Activated CD8-positive, alpha-beta memory T cell treated with anti-CD3 and anti-CD28 coated beads, Interleukin-2, amount 50 U/mL, for 24 hours (primary cell): ENCODE results near the gene FGF11.

Experiments used
- DNase-seq: peaks from one replicate; pipeline ENCODE4 v3.0.0-alpha.2; 2020; ENCODE audit errors: extremely low read depth

FGF11 gene

GRCh38 chr17:7429722-7430121 lies 9.6 kb upstream of the FGF11 start:
- no peak for DNase-seq

- no peak for DNase-seq
These were observed 8.1 kb upstream of the FGF11 start for GRCh38 chr17:7431231-7431630.

GRCh38 chr17:7432296-7432695 lies 7.0 kb upstream of the FGF11 start:
- no peak for DNase-seq

GRCh38 chr17:7435676-7436555 lies 3.4 kb upstream of the FGF11 start:
- DNase-seq = no peak

- peak; percentile 34 for DNase-seq
These were observed 2.5 kb upstream of the FGF11 start for GRCh38 chr17:7436556-7437368.

- DNase-seq = no peak
These were observed 1.9 kb upstream of the FGF11 start for GRCh38 chr17:7437369-7437863.

- peak; percentile 8 for DNase-seq
These were observed 1.2 kb upstream of the FGF11 start for GRCh38 chr17:7437950-7438614.

GRCh38 chr17:7438656-7439460 lies 454 bp upstream of the FGF11 start:
- no peak for DNase-seq

GRCh38 chr17:7440113-7440833 lies 961 bp downstream of the FGF11 start:
- no peak for DNase-seq

GRCh38 chr17:7440834-7441195 lies 1.5 kb downstream of the FGF11 start:
- DNase-seq = no peak

GRCh38 chr17:7441266-7441665 lies 2.0 kb downstream of the FGF11 start:
- no peak for DNase-seq

GRCh38 chr17:7442142-7442541 lies 2.8 kb downstream of the FGF11 start:
- no peak for DNase-seq

GRCh38 chr17:7443499-7444485 lies 4.5 kb downstream of the FGF11 start:
- no peak for DNase-seq

- no peak for DNase-seq
These were observed 5.6 kb downstream of the FGF11 start, which contains the start of gene CHRNB1 for GRCh38 chr17:7444682-7445618. TSS of gene CHRNB1 (plus strand) at chr17:7445061. CDS start at chr17:7445128, 67 bp downstream.

- DNase-seq = no peak
These were observed 6.3 kb downstream of the FGF11 start for GRCh38 chr17:7445619-7445968.

GRCh38 chr17:7448461-7448860 lies 9.1 kb downstream of the FGF11 start:
- no peak for DNase-seq

GRCh38 chr17:7459961-7460545 lies 20.7 kb downstream of the FGF11 start:
- DNase-seq = no peak
